ENCODE results near the gene BATF2.
"Not testable (repeated sequence)": the region's sequence is repeated elsewhere in the genome, so short reads cannot be mapped to it uniquely, and the experiment has no call there.

Gene BATF2

DNA sequence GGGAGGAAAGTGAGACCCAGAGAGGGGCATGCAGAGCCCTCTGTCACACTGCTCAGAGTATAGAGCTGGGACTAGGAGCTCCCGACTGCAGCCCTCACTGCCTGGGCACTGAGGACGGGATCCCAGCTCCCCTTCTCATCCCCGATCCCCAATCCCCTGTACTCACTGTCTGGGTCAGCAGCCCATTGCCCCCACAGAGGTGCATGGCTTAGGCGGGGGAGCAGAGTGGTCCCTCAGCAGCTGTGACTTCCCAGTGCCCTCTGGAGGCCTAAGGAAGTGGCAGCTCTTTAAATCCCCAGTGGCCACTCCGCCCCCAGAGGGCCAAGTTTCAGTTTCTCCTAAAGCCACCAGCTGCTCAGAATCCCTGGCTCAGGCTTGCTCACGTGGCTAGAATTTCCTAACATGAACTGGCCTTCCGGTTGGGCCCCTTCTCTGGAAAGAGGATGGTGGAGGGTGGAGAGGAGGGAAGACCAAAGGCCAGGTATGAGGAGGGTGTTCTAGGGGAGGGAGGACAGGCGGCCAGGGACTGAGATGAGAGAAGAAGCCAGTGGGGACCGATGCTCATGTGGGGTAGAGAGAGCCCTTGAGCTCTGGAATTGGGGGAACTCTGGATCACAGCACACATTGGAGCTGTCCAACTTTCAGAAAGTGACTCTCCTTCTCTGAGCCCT, at the start of gene BATF2:
TSS of gene BATF2 (minus strand) at position 262 of the 671 bp plus-strand sequence. CDS start at position 205, 57 bp downstream.
- in situ Hi-C loops (cut with HindIII; ENCODE audit: low sequenced_read_pairs): no loop called here

DNA sequence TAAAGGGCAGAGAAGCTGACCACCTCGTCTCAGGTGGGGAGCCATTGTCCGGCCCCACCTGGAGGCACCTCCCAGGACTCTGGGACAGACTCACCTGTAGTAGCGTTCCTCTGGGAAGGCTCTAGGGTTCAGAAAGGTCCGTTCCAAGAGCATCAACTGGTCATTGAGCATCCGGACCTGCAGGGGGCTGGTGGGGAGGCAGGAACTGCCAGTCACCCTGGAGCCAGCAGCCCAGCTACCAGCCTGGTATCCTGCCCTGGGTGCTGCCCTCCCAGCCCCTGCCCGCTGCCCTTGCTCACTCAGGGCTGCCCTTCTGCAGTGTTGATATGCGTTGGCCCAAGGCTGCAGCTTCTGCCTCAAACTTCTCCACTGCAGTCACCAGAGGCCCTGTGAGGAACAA, 49.0 kb upstream of the BATF2 start:
- in situ Hi-C loops (cut with HindIII; ENCODE audit: low sequenced_read_pairs): no loop called here

GRCh38 chr11:65045061-65045460, 48.3 kb upstream of the BATF2 start:
- in situ Hi-C loops (cut with HindIII; ENCODE audit: low sequenced_read_pairs): no loop called here

DNA sequence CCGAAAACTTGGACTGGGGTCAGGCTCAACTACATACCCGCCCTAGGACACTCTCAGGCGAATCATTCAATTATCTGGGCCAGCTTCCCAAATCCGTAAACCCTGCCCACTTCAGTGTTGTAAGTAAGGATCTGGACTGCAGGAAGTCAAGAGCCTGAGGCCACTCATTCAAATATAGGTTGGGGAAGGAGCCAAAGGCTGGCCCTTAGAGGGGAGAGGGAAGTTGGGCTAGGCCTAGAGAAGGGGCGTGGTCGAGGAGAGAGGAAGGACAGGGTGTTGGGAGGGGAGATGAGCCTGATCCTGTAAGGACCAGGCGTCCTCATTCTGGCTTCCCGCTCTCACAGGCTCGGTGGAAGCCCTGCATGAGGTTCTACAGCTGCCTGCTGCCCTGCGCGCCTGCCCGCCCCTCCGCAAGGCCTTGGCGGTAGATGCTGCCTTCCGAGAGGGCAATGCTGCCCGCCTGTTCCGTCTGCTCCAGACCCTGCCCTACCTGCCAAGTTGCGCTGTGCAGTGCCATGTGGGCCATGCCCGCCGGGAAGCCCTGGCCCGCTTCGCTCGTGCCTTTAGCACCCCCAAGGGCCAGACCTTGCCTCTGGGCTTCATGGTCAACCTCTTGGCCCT, 47.2 kb upstream of the BATF2 start:
- in situ Hi-C loops (cut with HindIII; ENCODE audit: low sequenced_read_pairs): no loop called here

- in situ Hi-C loops (cut with HindIII; ENCODE audit: low sequenced_read_pairs): no loop called here
Measured at GRCh38 chr11:65042891-65043290, 46.1 kb upstream of the BATF2 start.

GRCh38 chr11:65040847-65041622, 44.3 kb upstream of the BATF2 start, which contains the start of gene SAC3D1:
Gene SAC3D1 (plus strand): TSS chr11:65041210. CDS start chr11:65041293, 83 bp downstream.
- in situ Hi-C loops (cut with HindIII; ENCODE audit: low sequenced_read_pairs): no loop called here

GRCh38 chr11:65040520-65040846, 43.7 kb upstream of the BATF2 start:
- in situ Hi-C loops (cut with HindIII; ENCODE audit: low sequenced_read_pairs): no loop called here

DNA sequence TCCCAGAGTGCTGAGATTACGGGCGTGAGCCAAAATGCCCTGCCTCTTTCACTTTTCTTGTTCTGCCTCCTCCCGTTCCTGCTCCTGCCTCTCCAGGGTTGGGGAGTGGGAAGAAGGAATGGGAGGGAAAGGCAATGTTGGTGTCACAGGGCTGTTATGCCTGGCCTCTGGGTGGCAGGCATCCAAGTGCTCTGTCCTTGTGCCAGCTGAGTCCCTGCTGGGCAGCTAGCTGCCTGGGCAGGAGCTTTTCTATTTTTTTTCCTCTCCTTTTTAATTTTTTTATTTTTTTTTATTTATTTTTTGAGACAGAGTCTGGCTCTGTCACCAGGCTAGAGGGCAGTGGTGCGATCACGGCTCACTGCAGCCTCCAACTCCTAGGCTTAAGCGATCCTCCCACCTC, 40.2 kb upstream of the BATF2 start:
- in situ Hi-C loops (cut with HindIII; ENCODE audit: low sequenced_read_pairs): no loop called here

GRCh38 chr11:65035579-65035978, 38.8 kb upstream of the BATF2 start:
- in situ Hi-C loops (cut with HindIII; ENCODE audit: low sequenced_read_pairs): no loop called here

- in situ Hi-C loops (cut with HindIII; ENCODE audit: low sequenced_read_pairs): no loop called here
Measured at GRCh38 chr11:65034423-65034822, 37.7 kb upstream of the BATF2 start.

- in situ Hi-C loops (cut with HindIII; ENCODE audit: low sequenced_read_pairs): no loop called here
Measured at GRCh38 chr11:65032216-65032615, 35.4 kb upstream of the BATF2 start.

- in situ Hi-C loops (cut with HindIII; ENCODE audit: low sequenced_read_pairs): no loop called here
Measured at GRCh38 chr11:65027213-65028067, 30.7 kb upstream of the BATF2 start, which contains the start of gene SNX15. Gene SNX15 (plus strand): TSS chr11:65027439. CDS start chr11:65027538, 99 bp downstream.

DNA sequence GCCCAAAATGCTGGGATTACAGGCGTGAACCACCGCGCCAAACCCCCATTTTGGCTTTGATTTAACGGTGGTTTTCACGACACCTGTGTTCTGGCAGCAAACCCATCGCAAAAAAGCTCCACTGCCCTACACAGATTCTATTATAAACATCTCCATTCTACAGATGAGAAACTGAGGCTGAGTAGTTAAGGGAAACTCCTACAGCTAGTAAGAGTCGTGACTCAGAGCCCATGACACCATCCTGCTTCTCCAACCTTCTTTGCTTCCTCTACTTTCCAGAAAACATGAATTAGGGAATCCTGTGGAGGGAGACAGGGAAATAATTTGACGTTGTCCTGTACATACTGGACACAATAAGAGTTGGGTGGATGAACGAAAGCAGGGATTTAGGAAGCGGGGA, 30.0 kb upstream of the BATF2 start:
- in situ Hi-C loops (cut with HindIII; ENCODE audit: low sequenced_read_pairs): no loop called here

GRCh38 chr11:65023502-65023901, 26.7 kb upstream of the BATF2 start:
- in situ Hi-C loops (cut with HindIII; ENCODE audit: low sequenced_read_pairs): not testable (repeated sequence)

DNA sequence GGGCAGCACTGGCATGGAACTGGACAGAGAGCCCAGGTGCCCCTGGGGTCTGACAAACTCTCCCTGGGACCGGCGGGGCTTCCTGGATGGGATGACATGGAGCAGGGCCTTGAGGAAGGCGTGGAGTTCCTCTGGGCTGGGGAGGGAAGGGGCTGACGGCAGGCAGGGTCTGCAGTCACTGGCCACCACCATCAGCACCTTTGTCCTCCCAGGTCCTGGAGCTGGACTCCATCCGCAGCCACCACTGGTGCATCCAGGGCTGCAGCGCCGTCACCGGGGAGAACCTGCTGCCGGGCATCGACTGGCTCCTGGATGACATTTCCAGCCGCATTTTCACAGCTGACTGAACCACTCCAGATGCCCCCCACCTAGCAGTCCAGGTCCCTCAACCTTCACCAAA, 24.7 kb upstream of the BATF2 start:
- in situ Hi-C loops (cut with HindIII; ENCODE audit: low sequenced_read_pairs): no loop called here

DNA sequence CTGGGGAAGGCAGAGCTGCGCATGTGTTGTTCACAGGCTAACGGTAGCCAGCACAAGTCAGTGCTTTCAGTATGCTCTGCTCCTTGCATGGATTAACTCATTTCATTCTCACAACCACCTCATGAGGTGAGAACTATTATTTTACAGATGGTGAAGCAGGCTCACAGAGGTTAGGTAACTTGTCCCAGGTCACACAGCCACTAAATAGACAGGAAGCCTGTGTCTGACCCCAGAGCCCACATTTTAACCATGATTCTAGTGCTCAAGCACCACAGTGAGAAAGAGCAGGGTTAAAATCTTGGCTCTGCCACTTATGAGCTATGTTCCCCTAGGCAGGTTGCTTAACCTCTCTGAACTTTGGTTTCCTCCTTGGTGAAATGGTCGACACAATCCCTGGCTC, 24.2 kb upstream of the BATF2 start:
- in situ Hi-C loops (cut with HindIII; ENCODE audit: low sequenced_read_pairs): no loop called here

DNA sequence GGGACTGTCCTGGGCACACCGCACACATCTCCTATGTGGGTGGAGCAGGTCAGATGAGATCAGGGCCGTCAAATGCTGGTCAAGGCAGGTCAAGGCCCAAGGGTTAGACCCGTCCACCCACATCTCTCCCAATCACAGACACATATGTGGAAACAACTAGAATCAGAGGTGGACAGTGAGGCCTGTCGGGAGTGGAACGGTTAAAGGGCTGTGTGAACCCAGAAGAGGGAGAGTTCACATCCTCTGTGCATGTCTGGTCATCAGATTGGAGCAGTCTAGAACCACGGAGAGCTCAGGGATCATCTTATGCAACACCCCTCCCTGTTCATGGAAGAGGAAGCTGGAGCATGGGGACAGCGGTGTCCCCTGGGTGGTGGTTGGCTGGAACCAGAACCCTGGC, 23.1 kb upstream of the BATF2 start:
- in situ Hi-C loops (cut with HindIII; ENCODE audit: low sequenced_read_pairs): no loop called here

DNA sequence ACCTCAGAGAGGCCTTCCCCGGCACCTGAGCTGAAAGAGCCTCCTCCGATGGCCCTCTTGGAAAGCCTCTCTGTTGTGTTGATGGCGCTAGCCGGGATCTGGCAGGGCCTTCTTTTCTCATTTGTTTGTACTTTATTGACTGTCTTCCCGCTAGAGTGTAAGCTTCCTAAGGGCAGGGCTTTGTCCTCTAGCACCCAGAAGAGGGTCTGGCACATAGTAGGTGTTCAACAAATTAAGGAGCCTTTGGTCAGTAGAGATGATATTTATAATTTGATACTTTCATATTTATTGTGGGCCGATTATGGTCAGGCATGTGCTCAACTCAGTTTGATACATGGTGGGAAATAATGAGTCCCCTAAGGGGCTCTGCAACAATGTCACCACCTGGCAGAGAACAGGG, 21.2 kb upstream of the BATF2 start:
- in situ Hi-C loops (cut with HindIII; ENCODE audit: low sequenced_read_pairs): no loop called here

DNA sequence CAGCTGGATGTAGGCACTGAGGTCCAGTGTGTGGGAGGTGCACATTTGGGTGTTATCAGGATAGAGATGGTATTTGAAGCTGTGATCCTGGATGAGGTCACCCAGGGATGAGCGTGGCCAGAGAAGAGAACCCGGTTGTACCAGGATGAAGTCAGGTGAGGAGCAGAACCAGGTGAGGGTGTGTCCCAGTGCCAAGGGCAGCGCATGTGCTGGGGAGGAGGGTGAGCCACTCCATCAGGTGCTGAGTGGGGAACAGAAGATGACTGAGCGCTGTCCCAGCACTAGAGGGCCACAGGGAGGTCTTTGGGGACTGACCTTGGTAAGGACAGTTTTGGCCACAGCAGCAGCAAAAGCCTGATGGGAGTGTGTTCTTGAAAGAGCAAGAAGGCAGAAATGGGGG, 19.9 kb upstream of the BATF2 start:
- in situ Hi-C loops (cut with HindIII; ENCODE audit: low sequenced_read_pairs): no loop called here

DNA sequence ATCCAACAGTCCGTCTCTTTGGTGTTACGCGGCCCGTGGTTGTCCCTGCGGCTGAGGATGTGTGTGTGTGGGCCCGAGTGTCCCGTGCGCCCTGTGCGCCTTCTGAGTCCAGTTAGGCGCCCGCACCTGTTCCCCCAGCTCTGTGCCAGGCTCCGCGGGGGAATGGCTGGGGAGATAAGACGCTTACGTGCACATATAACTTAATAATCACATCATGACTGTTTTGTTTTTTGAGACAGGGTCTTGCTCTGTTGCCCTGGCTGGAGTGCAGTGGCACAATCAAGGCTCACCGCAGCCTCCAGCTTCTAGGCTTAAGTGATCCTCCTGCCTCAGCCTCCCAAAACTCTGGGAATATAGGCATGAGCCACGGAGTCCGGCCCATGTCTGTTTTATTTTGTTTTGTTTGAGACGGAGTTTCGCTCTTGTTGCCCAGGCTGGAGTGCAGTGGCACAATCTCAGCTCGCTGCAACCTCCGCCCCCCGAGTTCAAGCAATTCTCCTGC, 18.0 kb upstream of the BATF2 start:
- in situ Hi-C loops (cut with HindIII; ENCODE audit: low sequenced_read_pairs): no loop called here
